Renal cortex interstitium (tissue), 11 donors: ENCODE data around the gene FAM25A. TPM values are rescaled to one million over a fixed set of nuclear protein-coding genes. Genes with fewer than 3 reads are reported as not detected.

ENCODE experiments used
- DNase-seq, 11 donors: peaks; one replicate each; pipeline ENCODE4 v3.0.0-alpha.2; 2013; ENCODE audit warnings: low read depth in 9 of 11, low spot score in 4 of 11; ENCODE audit errors: extremely low read depth in 1 of 11
- polyA plus RNA-seq, 3 donors: library from polyadenylated mRNA; unstranded; fragments of 120-200 nt; gene quantifications; one replicate each; pipeline ENCODE4 v1.2.1, GENCODE V29; 2013; ENCODE audit not compliant: insufficient read length in 3 of 3

Gene FAM25A
- polyA plus RNA-seq, 3 donors = not detected

DNA sequence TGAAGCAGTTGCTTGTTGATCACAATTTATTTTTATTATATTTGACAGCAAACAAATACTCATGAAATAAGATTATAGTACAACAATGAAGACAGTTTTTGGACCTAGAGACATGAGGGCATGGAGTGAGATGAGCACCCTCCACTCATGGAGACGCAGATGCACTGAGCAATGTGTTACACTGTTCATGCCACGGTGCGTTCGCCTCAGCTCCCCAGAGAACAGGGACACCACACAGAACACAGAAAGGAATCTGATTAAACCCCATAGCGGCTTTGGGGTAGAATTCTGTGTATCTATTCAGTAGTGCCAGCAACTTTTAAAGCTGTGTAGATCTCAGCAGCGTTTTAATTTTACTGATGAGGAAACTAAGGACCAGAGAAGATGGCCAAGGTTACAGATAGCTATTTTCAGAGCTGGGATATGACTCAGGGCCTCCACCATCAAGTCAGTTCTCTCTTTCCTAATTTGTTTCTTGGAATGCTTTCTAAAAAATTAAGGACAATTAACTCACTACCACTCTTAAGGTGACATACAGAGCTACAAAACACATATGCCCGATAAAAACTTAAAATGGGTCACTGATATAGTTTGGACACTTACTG lies 33.6 kb downstream of the FAM25A start:
- DNase-seq = no peak

DNA sequence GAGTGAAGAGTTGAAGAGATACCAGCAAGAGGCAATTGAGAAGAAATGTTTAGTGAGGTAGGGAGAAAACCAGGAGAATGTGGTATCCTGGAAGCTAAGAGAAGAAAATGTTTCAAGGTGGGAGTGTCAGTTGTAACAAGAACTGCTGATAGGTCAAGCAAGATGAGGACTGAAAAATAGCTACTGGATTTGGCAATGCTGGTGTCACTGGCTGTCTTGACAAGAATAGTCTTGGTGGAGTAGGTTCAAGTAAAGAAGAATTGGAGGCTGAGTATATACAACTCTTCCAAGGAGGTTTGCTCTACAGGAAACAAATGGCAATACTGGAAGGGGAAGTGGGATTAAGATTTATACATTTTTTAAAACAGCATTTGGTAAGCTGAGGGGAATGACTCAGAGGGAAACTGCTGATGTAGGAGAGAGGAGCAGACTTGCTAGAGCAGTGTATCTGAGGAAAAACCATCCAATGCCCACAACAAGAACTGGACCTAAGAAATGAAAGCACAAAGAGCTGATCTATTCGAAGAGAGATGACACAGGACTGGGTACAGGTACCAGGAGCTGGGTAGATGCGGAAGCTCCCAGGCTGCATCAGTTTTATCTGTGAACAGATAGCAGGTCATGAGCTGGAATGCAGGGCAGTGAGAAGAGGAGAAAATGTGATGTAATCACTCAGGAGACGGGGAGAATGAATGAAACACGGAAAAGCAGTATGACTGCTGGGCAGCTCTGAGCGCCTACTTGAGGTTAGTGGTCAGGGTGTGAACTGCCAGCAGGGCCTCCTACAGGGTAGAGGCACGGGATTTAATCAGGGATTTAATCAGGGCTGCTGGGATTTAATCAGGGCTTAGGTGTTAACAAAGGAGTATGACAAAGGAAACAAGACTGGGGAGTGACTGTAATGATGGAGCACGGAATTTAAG lies 34.5 kb downstream of the FAM25A start:
- no peak for DNase-seq

DNA sequence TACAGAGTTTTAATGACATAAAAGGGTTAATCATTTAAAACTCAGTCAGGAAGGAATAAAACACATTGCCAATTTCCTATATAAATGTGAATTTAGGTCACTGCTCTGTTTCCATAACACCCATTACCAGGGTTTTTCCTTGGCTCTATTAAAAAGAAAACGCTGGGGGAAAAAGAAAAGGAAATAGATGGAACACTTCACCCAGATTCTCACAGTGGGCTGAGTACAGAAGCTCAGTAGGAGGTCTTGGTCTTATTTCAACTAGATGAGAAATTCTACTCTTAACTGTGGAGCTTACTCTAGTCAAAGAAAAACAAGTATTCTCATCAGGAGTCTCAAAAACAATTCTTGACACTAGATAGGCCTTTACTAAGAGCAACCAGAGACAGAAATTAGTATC lies 38.1 kb downstream of the FAM25A start:
- DNase-seq = no peak

GRCh38 chr10:87059401-87059800 lies 39.3 kb downstream of the FAM25A start:
- DNase-seq = no peak

GRCh38 chr10:87060280-87060928 lies 40.3 kb downstream of the FAM25A start:
- no peak for DNase-seq

DNA sequence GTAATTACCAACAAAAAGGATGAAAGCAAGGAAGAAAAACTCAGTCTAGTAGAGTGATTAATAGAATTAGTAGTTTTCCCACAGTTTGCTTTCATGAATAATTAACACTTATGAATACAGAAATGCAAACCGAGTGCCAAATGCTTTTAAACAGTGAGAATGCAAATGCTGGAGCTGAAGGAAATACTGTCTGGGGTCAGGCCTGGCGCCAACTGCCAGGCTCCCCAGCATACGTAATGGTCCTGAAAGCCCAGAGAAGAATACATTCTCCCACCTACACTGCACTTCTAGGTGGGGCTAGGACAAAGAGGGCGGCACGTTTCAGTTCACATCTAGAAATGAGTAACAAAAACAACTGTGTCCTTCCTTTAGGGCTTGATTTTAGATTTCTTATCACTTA lies 44.6 kb downstream of the FAM25A start:
- no peak for DNase-seq

DNA sequence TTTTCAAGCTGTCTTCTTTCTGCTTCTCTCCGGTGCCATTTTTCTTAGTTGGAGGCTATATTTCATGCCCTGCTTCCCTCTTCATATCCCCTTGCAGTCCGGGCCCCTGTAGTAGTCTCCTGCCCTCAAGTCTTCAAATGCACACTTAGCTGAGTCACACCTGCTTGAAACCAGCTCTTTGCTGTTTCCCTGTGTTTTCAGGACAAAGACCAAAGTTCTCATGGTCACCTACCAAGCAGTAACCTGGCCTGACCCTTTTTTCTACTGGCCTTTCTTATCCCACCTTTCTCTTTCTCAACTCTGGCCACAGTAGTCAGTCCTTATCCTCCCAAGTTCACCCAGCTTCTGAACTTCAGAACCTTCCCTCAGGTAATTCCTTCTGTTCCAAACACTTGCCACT lies 46.1 kb downstream of the FAM25A start:
- DNase-seq = no peak

GRCh38 chr10:87066865-87067264 lies 46.8 kb downstream of the FAM25A start:
- no peak for DNase-seq

DNA sequence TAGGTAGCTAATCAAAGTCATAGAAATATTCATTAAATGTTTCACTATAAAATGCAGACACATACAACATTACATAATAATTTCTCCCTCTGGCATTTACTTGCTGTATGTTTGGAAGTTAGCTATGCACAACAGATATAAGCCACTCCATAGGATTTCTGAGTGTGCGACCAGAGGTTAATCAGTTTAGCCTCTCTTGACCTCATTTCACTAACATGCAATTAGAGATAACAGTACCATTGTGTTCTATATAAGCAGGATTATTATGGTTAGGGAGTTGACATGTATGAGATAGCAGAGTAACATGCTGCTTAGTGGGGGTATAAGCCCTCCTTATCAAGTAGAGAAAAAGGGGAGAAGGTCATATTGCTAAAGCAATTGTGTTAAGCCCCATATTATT lies 48.2 kb downstream of the FAM25A start:
- DNase-seq = no peak

- DNase-seq = no peak
Measured at GRCh38 chr10:87072449-87072848, 52.4 kb downstream of the FAM25A start.

Other genes with a start within 250 kb of the FAM25A start
- gene MMRN2, start 62.7 kb upstream of the FAM25A start, polyA plus RNA-seq = 10 to 100 TPM; 20.2 to 26.5 (median 25.0) TPM
- gene SNCG, start 61.7 kb upstream of the FAM25A start, polyA plus RNA-seq = 10 to 100 TPM in 2 of 3 donors, 1 to 10 TPM in 1; 9.9 to 13.8 (median 11.6) TPM
- 10 to 100 TPM in 2 of 3 donors, 1 to 10 TPM in 1; 9.2 to 17.2 (median 13.5) TPM for gene ADIRF, start 51.8 kb upstream of the FAM25A start, polyA plus RNA-seq
- 100 to 1,000 TPM; 141 to 176 (median 156) TPM for gene GLUD1, start 74.5 kb downstream of the FAM25A start, polyA plus RNA-seq
- gene SHLD2, start 74.9 kb downstream of the FAM25A start, polyA plus RNA-seq = 10 to 100 TPM; 39.7 to 43.5 (median 42.5) TPM
- 1 to 10 TPM; 1.3 to 5.6 (median 3.1) TPM for gene NUTM2A, start 205.2 kb downstream of the FAM25A start, polyA plus RNA-seq